NB4 (cell line): Measurements from ENCODE around the gene EHD2.

Source experiments
- MYC ChIP-seq: IDR thresholded peaks from 2 replicates; pipeline ENCODE4 v1.6.1; 2011; ENCODE audit warnings: low read depth, low read length
- POLR2A ChIP-seq: IDR thresholded peaks from 2 replicates; pipeline ENCODE4 v1.6.1; 2011; ENCODE audit warnings: mild to moderate bottlenecking; ENCODE audit not compliant: insufficient read length; ENCODE audit errors: extremely low read depth
- TF ChIP-seq, protein P1 (sequence below): IDR thresholded peaks from one replicate; pipeline ENCODE4 v1.5.1; 2012; ENCODE audit warnings: low read depth, low read length
- TF ChIP-seq, protein P2 (sequence below): IDR thresholded peaks from 2 replicates; pipeline ENCODE4 v1.6.1; 2011; ENCODE audit warnings: low read depth, low read length

DNA sequence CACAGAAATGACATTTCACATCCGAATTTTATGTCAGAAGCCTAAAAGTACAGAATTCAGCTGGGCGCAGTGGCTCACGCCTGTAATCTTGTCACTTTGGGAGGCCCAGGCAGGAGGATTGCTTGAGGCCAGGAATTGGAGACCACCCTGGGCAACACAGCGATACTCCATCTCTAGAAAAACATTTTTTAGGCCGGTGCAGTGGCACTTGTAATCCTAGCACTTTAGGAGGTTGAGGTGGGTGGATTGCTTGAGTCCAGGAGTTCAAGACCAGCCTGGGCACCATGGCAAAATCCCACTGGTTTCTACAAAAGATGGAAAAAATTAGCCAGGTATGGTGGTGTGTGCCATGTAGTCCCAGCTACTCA lies 47.4 kb downstream of the EHD2 start:
- TF ChIP-seq, protein P1, sequence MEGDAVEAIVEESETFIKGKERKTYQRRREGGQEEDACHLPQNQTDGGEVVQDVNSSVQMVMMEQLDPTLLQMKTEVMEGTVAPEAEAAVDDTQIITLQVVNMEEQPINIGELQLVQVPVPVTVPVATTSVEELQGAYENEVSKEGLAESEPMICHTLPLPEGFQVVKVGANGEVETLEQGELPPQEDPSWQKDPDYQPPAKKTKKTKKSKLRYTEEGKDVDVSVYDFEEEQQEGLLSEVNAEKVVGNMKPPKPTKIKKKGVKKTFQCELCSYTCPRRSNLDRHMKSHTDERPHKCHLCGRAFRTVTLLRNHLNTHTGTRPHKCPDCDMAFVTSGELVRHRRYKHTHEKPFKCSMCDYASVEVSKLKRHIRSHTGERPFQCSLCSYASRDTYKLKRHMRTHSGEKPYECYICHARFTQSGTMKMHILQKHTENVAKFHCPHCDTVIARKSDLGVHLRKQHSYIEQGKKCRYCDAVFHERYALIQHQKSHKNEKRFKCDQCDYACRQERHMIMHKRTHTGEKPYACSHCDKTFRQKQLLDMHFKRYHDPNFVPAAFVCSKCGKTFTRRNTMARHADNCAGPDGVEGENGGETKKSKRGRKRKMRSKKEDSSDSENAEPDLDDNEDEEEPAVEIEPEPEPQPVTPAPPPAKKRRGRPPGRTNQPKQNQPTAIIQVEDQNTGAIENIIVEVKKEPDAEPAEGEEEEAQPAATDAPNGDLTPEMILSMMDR, result no peak
- TF ChIP-seq, protein P2, sequence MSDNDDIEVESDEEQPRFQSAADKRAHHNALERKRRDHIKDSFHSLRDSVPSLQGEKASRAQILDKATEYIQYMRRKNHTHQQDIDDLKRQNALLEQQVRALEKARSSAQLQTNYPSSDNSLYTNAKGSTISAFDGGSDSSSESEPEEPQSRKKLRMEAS, result no peak
- TF ChIP-seq MYC, result no peak
- TF ChIP-seq POLR2A, result no peak
